GM19397 (cell line): ENCODE results near the gene AP3S1.
"Not testable (repeated sequence)": the region's sequence is repeated elsewhere in the genome, so short reads cannot be mapped to it uniquely, and the experiment has no call there.

Source experiments
- ATAC-seq: cut with Tn5 transposase; IDR thresholded peaks from one replicate; pipeline ENCODE4 v1.9.1; 2021; ENCODE audit warnings: mild to moderate bottlenecking, moderate library complexity; ENCODE audit not compliant: unreplicated experiment

The AP3S1 gene

GRCh38 chr5:115859378-115859777 is 17.6 kb downstream of the AP3S1 start:
- ATAC-seq, result no peak

- ATAC-seq, result no peak
These were observed 27.6 kb downstream of the AP3S1 start for GRCh38 chr5:115869256-115869795.

GRCh38 chr5:115872447-115872846 is 30.7 kb downstream of the AP3S1 start:
- no peak for ATAC-seq

- ATAC-seq, result no peak
These were observed 31.7 kb downstream of the AP3S1 start for GRCh38 chr5:115873392-115873791.

GRCh38 chr5:115875447-115875846 is 33.7 kb downstream of the AP3S1 start:
- ATAC-seq, result no peak

- not testable (repeated sequence) for ATAC-seq
These were observed 35.6 kb downstream of the AP3S1 start for GRCh38 chr5:115877342-115877741.

- not testable (repeated sequence) for ATAC-seq
These were observed 40.7 kb downstream of the AP3S1 start for GRCh38 chr5:115882434-115882833.

GRCh38 chr5:115884704-115885103 is 43.0 kb downstream of the AP3S1 start:
- ATAC-seq, result no peak

- ATAC-seq, result not testable (repeated sequence)
These were observed 43.5 kb downstream of the AP3S1 start for GRCh38 chr5:115885208-115885607.

GRCh38 chr5:115888027-115888426 is 46.3 kb downstream of the AP3S1 start:
- no peak for ATAC-seq

- ATAC-seq, result no peak
These were observed 50.3 kb downstream of the AP3S1 start for GRCh38 chr5:115892021-115892420.

- no peak for ATAC-seq
These were observed 52.6 kb downstream of the AP3S1 start for GRCh38 chr5:115894342-115894741.

GRCh38 chr5:115895821-115896220 is 54.1 kb downstream of the AP3S1 start:
- ATAC-seq, result no peak

- no peak for ATAC-seq
These were observed 56.9 kb downstream of the AP3S1 start for GRCh38 chr5:115898656-115899055.

- ATAC-seq, result no peak
These were observed 65.4 kb downstream of the AP3S1 start for GRCh38 chr5:115907177-115907576.

GRCh38 chr5:115913623-115914400 is 72.1 kb downstream of the AP3S1 start:
- not testable (repeated sequence) for ATAC-seq

GRCh38 chr5:115920171-115920725 is 78.5 kb downstream of the AP3S1 start:
- ATAC-seq, result no peak

- not testable (repeated sequence) for ATAC-seq
These were observed 87.1 kb downstream of the AP3S1 start for GRCh38 chr5:115928578-115929407.

GRCh38 chr5:115930171-115930570 is 88.4 kb downstream of the AP3S1 start:
- not testable (repeated sequence) for ATAC-seq

GRCh38 chr5:115930630-115931337 is 89.0 kb downstream of the AP3S1 start:
- ATAC-seq, result no peak

- ATAC-seq, result no peak
These were observed 91.3 kb downstream of the AP3S1 start for GRCh38 chr5:115932991-115933390.
